Neural cell (in vitro differentiated cells): ENCODE results near the gene OPRPN. TPM values are rescaled to one million over a fixed set of nuclear protein-coding genes. Genes with fewer than 3 reads are reported as not detected.

Experiments used
- H2AFZ ChIP-seq: fragments of 200-600, 300-800 bp; sonication (generic), shearing (Covaris generic); 2 replicates; pipeline ENCODE4 v1.6.0; 2014; ENCODE audit warnings: low read depth, mild to moderate bottlenecking, antibody characterized with exemption, low read length, moderate library complexity
- H3F3A ChIP-seq: fragments of 200-600 bp; shearing (Covaris generic); 2 replicates; pipeline ENCODE4 v1.6.1; 2016; ENCODE audit warnings: mild to moderate bottlenecking, moderate library complexity, mixed read lengths, antibody characterized with exemption, low read length; ENCODE audit not compliant: insufficient read depth, poor library complexity, severe bottlenecking
- H3K27ac ChIP-seq: fragments of 200-600, 300-800 bp; sonication (generic), shearing (Covaris generic); 2 replicates; pipeline ENCODE4 v1.5.1; 2014; ENCODE audit warnings: mild to moderate bottlenecking, low read length, moderate library complexity
- H3K27me3 ChIP-seq: fragments of 300-800, 200-600 bp; sonication (generic), shearing (Covaris generic); 2 replicates; pipeline ENCODE4 v1.6.0; 2014; ENCODE audit warnings: mild to moderate bottlenecking, low read depth, low read length, moderate library complexity; ENCODE audit not compliant: insufficient read depth
- H3K36me3 ChIP-seq: fragments of 300-800, 200-600 bp; sonication (generic), shearing (Covaris generic); 2 replicates; pipeline ENCODE4 v1.5.1; 2014; ENCODE audit warnings: mild to moderate bottlenecking, antibody characterized with exemption, low read length, moderate library complexity; ENCODE audit not compliant: insufficient read depth
- H3K4me2 ChIP-seq: fragments of 300-800, 200-600 bp; sonication (generic), shearing (Covaris generic); 2 replicates; pipeline ENCODE4 v1.6.0; 2014; ENCODE audit warnings: mild to moderate bottlenecking, low read length
- H3K4me3 ChIP-seq: fragments of 300-800, 200-600 bp; sonication (generic), shearing (Covaris generic); 2 replicates; pipeline ENCODE4 v1.5.1; 2014; ENCODE audit warnings: mild to moderate bottlenecking, low read length, moderate library complexity
- H3K79me2 ChIP-seq: fragments of 200-600 bp; shearing (Covaris generic); replicated peaks from 2 replicates; pipeline ENCODE4 v1.6.0; 2014; ENCODE audit warnings: mild to moderate bottlenecking, low read length, moderate library complexity; ENCODE audit not compliant: insufficient read depth
- H3K9ac ChIP-seq: fragments of 300-800, 200-600 bp; sonication (generic), shearing (Covaris generic); 2 replicates; pipeline ENCODE4 v1.6.1; 2016; ENCODE audit warnings: mild to moderate bottlenecking, low read length, mixed read lengths
- H3K9me2 ChIP-seq: fragments of 200-600 bp; shearing (Covaris generic); 2 replicates; pipeline ENCODE4 v1.6.1; 2016; ENCODE audit warnings: mild to moderate bottlenecking, low read length, mixed read lengths; ENCODE audit not compliant: insufficient read depth
- H3K9me3 ChIP-seq: fragments of 200-600, 300-800 bp; sonication (generic), shearing (Covaris generic); 2 replicates; pipeline ENCODE4 v1.6.1; 2016; ENCODE audit warnings: mild to moderate bottlenecking, mixed run types, low read length, moderate library complexity, mixed read lengths
- H4K20me1 ChIP-seq: fragments of 200-600 bp; shearing (Covaris generic); 2 replicates; pipeline ENCODE4 v1.6.1; 2016; ENCODE audit warnings: mild to moderate bottlenecking, mixed run types; ENCODE audit not compliant: insufficient read depth
- CTCF ChIP-seq: fragments of 450-650 bp; IDR thresholded peaks from 2 replicates; pipeline ENCODE4 v1.5.1; 2014; ENCODE audit warnings: antibody characterized with exemption, mild to moderate bottlenecking, moderate library complexity; ENCODE audit not compliant: poor library complexity, severe bottlenecking
- EP300 ChIP-seq: fragments of 450-650 bp; conservative IDR thresholded peaks from 2 replicates; pipeline ENCODE4 v1.6.1; 2014; ENCODE audit warnings: antibody characterized with exemption, mild to moderate bottlenecking, moderate library complexity; ENCODE audit not compliant: poor library complexity, severe bottlenecking
- EZH2 ChIP-seq: fragments of 200-600, 300-800 bp; shearing (Covaris generic), sonication (generic); IDR thresholded peaks from 2 replicates; pipeline ENCODE4 v1.6.1; 2014; ENCODE audit warnings: antibody characterized with exemption, low read length, borderline replicate concordance, mild to moderate bottlenecking; ENCODE audit not compliant: insufficient read depth, poor library complexity, severe bottlenecking
- MXI1 ChIP-seq: fragments of 450-650 bp; conservative IDR thresholded peaks from 2 replicates; pipeline ENCODE4 v1.6.1; 2014; ENCODE audit warnings: antibody characterized with exemption, mild to moderate bottlenecking; ENCODE audit not compliant: poor library complexity, severe bottlenecking
- POLR2AphosphoS5 ChIP-seq: IDR thresholded peaks from 2 replicates; pipeline ENCODE4 v1.6.1; 2012
- RAD21 ChIP-seq: fragments of 450-650 bp; conservative IDR thresholded peaks from 2 replicates; pipeline ENCODE4 v1.6.1; 2014; ENCODE audit warnings: antibody characterized with exemption, mild to moderate bottlenecking, moderate library complexity
- REST ChIP-seq: IDR thresholded peaks from 2 replicates; pipeline ENCODE4 v1.6.1; 2012; ENCODE audit warnings: borderline replicate concordance
- SMC3 ChIP-seq: fragments of 450-650 bp; conservative IDR thresholded peaks from 2 replicates; pipeline ENCODE4 v1.6.1; 2014; ENCODE audit warnings: antibody characterized with exemption, mild to moderate bottlenecking, moderate library complexity; ENCODE audit not compliant: poor library complexity
- TAF1 ChIP-seq: IDR thresholded peaks from 2 replicates; pipeline ENCODE4 v1.6.1; 2012; ENCODE audit warnings: low read depth
- polyA plus RNA-seq: library from polyadenylated mRNA; depleted of rRNA; stranded (reverse); fragments of >200 nt; gene quantifications from 2 replicates; pipeline ENCODE4 v1.2.3, GENCODE V29; 2014

OPRPN gene
- polyA plus RNA-seq, 1 donor from 2014 or later, result not detected

- no peak for TF ChIP-seq TAF1
- TF ChIP-seq POLR2AphosphoS5, result no peak
- no peak for TF ChIP-seq EP300
- no peak for TF ChIP-seq CTCF
- TF ChIP-seq MXI1, result no peak
- TF ChIP-seq SMC3, result no peak
- no peak for TF ChIP-seq REST
- TF ChIP-seq EZH2, result no peak
- no peak for TF ChIP-seq RAD21
- H3K27me3 ChIP-seq, result no peaks in the 10 kb centered on the region
- H3F3A ChIP-seq, result no peaks in the 10 kb centered on the region
- H3K9ac ChIP-seq, result no peak overlapping the region
- H3K4me2 ChIP-seq, result no peak overlapping the region
- H3K4me3 ChIP-seq, result no peak overlapping the region
- no peaks in the 10 kb centered on the region for H4K20me1 ChIP-seq
- H2AFZ ChIP-seq, result no peak overlapping the region
- no peak overlapping the region for H3K27ac ChIP-seq
- no peaks in the 10 kb centered on the region for H3K79me2 ChIP-seq
- no peaks in the 10 kb centered on the region for H3K9me3 ChIP-seq
- H3K36me3 ChIP-seq, result no peaks in the 10 kb centered on the region
- no peaks in the 10 kb centered on the region for H3K9me2 ChIP-seq
Measured at GRCh38 chr4:70359115-70359661, 38.6 kb upstream of the OPRPN start.

GRCh38 chr4:70360460-70360859 is 37.3 kb upstream of the OPRPN start, which contains the start of gene SMR3A:
Gene SMR3A (plus strand): TSS chr4:70360760. CDS start chr4:70362116, 1,356 bp downstream.
- TF ChIP-seq MXI1, result no peak
- no peak for TF ChIP-seq CTCF
- no peak for TF ChIP-seq REST
- TF ChIP-seq EZH2, result no peak
- TF ChIP-seq SMC3, result no peak
- TF ChIP-seq POLR2AphosphoS5, result no peak
- no peak for TF ChIP-seq EP300
- Histone ChIP-seq H3K27ac (no peak within 1 kb of the TSS), H3K9ac (no peak within 1 kb of the TSS), H3F3A (no peaks in the 10 kb centered on the region), H3K9me3 (no peaks in the 10 kb centered on the region), H3K9me2 (no peaks in the 10 kb centered on the region), H2AFZ (no peak within 1 kb of the TSS), H3K36me3 (no peaks in the 10 kb centered on the region), H3K4me3 (no peak within 1 kb of the TSS), H4K20me1 (no peaks in the 10 kb centered on the region), H3K79me2 (no peaks in the 10 kb centered on the region), H3K4me2 (no peak within 1 kb of the TSS), H3K27me3 (no peaks in the 10 kb centered on the region)
